GM12878 (cell line): Measurements from ENCODE around the gene GALNT18. TPM values are rescaled to one million over a fixed set of nuclear protein-coding genes. Genes with fewer than 3 reads are reported as not detected.

Experiments used
- ATAC-seq: fragments of 200-7000 bp; cut with Tn5 transposase; 3 replicates; pipeline ENCODE4 v1.9.1; 2020; ENCODE audit warnings: mild to moderate bottlenecking, moderate library complexity
- BruUV-seq: library from RNA; stranded (reverse); fragments of 400-500 nt; replicated peaks from 2 replicates; lab custom pipeline; 2021; lab: Mats Ljungman, UMichigan
- CTCF ChIA-PET: fragments of 300-600 bp; sonication (Branson Sonifier 250); formaldehyde crosslinking; extraction: SDS; loops from one replicate; lab custom pipeline; 2021; ENCODE audit warnings: inconsistent platforms; lab: Yijun Ruan, JAX
- POLR2A ChIA-PET: fragments of 350-600 bp; formaldehyde crosslinking; extraction: SDS; loops from one replicate; lab custom pipeline; 2021; ENCODE audit warnings: inconsistent platforms; lab: Charles Lee
- RAD21 ChIA-PET: fragments of 300-600 bp; sonication (Branson Sonifier 250); formaldehyde crosslinking; loops from one replicate; lab custom pipeline; 2023; ENCODE audit warnings: antibody characterized with exemption; ENCODE audit not compliant: unreplicated experiment; lab: Charles Lee
- SMC1A ChIA-PET: fragments of 300-600 bp; sonication (Branson Sonifier 250); formaldehyde crosslinking; loops from one replicate; lab custom pipeline; 2023; ENCODE audit not compliant: unreplicated experiment, uncharacterized antibody; lab: Charles Lee
- DNase-seq: peaks from one replicate; pipeline ENCODE4 v3.0.0-alpha.2; 2011; ENCODE audit warnings: low read depth, low spot score
- FAIRE-seq: peaks from 3 replicates; lab custom pipeline; 2011; peaks lifted over from hg19 to GRCh38; lab: Jason Lieb, UNC
- H2AFZ ChIP-seq: 2 replicates; pipeline ENCODE4 v1.6.0; 2011; ENCODE audit warnings: low read depth, low read length, control low read depth; ENCODE audit not compliant: control insufficient read depth
- H3K27ac ChIP-seq: 2 replicates; pipeline ENCODE4 v1.5.1; 2011; ENCODE audit warnings: control low read depth; ENCODE audit not compliant: control insufficient read depth, insufficient read depth
- H3K27me3 ChIP-seq, 2 experiments: replicated peaks in 1 of 2; 2 replicates each; pipeline versions ENCODE4 v1.6.0 to v1.6.1; 2011; ENCODE audit warnings: low read length in 1 of 2; ENCODE audit not compliant: control insufficient read depth in 2 of 2, insufficient read depth in 2 of 2
- H3K36me3 ChIP-seq, 2 experiments: 2 replicates each; pipeline ENCODE4 v1.5.1; 2011; ENCODE audit warnings: low read length in 1 of 2; ENCODE audit not compliant: control insufficient read depth in 2 of 2, insufficient read depth in 2 of 2
- H3K4me1 ChIP-seq: 2 replicates; pipeline ENCODE4 v1.6.1; 2011; ENCODE audit warnings: mild to moderate bottlenecking, low read length, moderate library complexity, mixed read lengths; ENCODE audit not compliant: control insufficient read depth, insufficient read depth
- H3K4me2 ChIP-seq: 2 replicates; pipeline ENCODE4 v1.6.0; 2011; ENCODE audit warnings: control low read depth; ENCODE audit not compliant: control insufficient read depth, insufficient read depth
- H3K4me3 ChIP-seq: fragments of 200-600 bp; sonication (generic); 2 replicates; pipeline ENCODE4 v1.5.1; 2016
- H3K79me2 ChIP-seq: 2 replicates; pipeline ENCODE4 v1.6.0; 2011; ENCODE audit warnings: low read length; ENCODE audit not compliant: control insufficient read depth, insufficient read depth
- H3K9ac ChIP-seq: 2 replicates; pipeline ENCODE4 v1.8.0; 2011; ENCODE audit warnings: low read length, control low read depth, mixed read lengths; ENCODE audit not compliant: control insufficient read depth, insufficient read depth
- H3K9me3 ChIP-seq: replicated peaks from 3 replicates; pipeline ENCODE4 v1.5.1; 2011; ENCODE audit warnings: mild to moderate bottlenecking, low read length; ENCODE audit not compliant: control insufficient read depth, insufficient read depth
- H4K20me1 ChIP-seq: 2 replicates; pipeline ENCODE4 v1.6.0; 2011; ENCODE audit not compliant: control insufficient read depth, insufficient read depth
- CTCF ChIP-seq, 3 experiments: IDR thresholded peaks in 2 of 3; conservative IDR thresholded peaks in 1 of 3; 2 replicates each; pipeline ENCODE4 v1.5.1; 2011; ENCODE audit warnings: low read depth in 3 of 3, low read length in 3 of 3, mild to moderate bottlenecking in 3 of 3, control low read depth in 2 of 3, moderate library complexity in 2 of 3, inconsistent platforms in 1 of 3, mixed read lengths in 1 of 3; ENCODE audit not compliant: control insufficient read depth in 2 of 3, insufficient read depth in 1 of 3; ENCODE audit errors: extremely low read depth in 1 of 3
- FOS ChIP-seq: IDR thresholded peaks from 3 replicates; pipeline ENCODE4 v1.6.1; 2011; ENCODE audit warnings: borderline replicate concordance; ENCODE audit not compliant: insufficient read length; ENCODE audit errors: extremely low read depth
- NFIC ChIP-seq: IDR thresholded peaks from 2 replicates; pipeline ENCODE4 v1.6.1; 2012; ENCODE audit warnings: low read depth, mild to moderate bottlenecking, inconsistent platforms, low read length, moderate library complexity
- PAX8 ChIP-seq: fragments of 450-650 bp; IDR thresholded peaks from 2 replicates; pipeline ENCODE4 v1.6.1; 2017; ENCODE audit warnings: mild to moderate bottlenecking, moderate library complexity
- RELA ChIP-seq: fragments of 450-650 bp; IDR thresholded peaks from 2 replicates; pipeline ENCODE4 v1.8.0; 2014; ENCODE audit warnings: borderline replicate concordance; ENCODE audit not compliant: partially characterized antibody
- STAT3 ChIP-seq: IDR thresholded peaks from 2 replicates; pipeline ENCODE4 v1.6.1; 2011; ENCODE audit warnings: low read depth, low read length, improper control_type of control experiment
- TBL1XR1 ChIP-seq: IDR thresholded peaks from 2 replicates; pipeline ENCODE4 v1.6.1; 2012; ENCODE audit warnings: low read depth, low read length, improper control_type of control experiment
- TCF12 ChIP-seq: IDR thresholded peaks from 2 replicates; pipeline ENCODE4 v1.6.1; 2011; ENCODE audit warnings: low read depth, mild to moderate bottlenecking, low read length
- ZNF24 ChIP-seq: fragments of 450-650 bp; IDR thresholded peaks from 2 replicates; pipeline ENCODE4 v1.6.1; 2017; ENCODE audit warnings: antibody characterized with exemption, mild to moderate bottlenecking
- WGBS: methylation state at CpG from one replicate; pipeline ENCODE4 v1.1.6; 2016; ENCODE audit warnings: low lambda C conversion rate; ENCODE audit not compliant: insufficient replicate concordance, insufficient coverage; ENCODE audit errors: missing lambda C conversion rate; 5-methylcytosine and 5-hydroxymethylcytosine counted together
- in situ Hi-C: fragments of 300-500 bp; cut with MboI; formaldehyde crosslinking; loops from 9 replicates; pipeline ENCODE4 v1.14.3; 2018; ENCODE audit warnings: mixed read lengths
- intact Hi-C: fragments of 100-400 bp; cut with micrococcal nuclease; formaldehyde crosslinking; loops from one replicate; pipeline ENCODE4 v1.14.2; 2022; ENCODE audit not compliant: unreplicated experiment
- polyA plus RNA-seq, 11 experiments: library from polyadenylated mRNA; depleted of rRNA in 4 of 11; unstranded in 6 of 11; stranded (reverse) in 5 of 11; fragments of >200 nt; fragmentation: Nextera tagmentation in 4 of 11; fragmentation: Illumina TruSeq in 1 of 11; extraction: Ambion mirVana in 4 of 11; extraction: Trizol in 1 of 11; gene quantifications; 1 replicate in 1 of 11; 2 replicates in 10 of 11; pipeline versions ENCODE4 v1.2.1 to v1.2.3, GENCODE V29; 2011 to 2016; ENCODE audit warnings: inconsistent platforms in 2 of 11, missing spikeins in 2 of 11, low read depth in 1 of 11
- total RNA-seq, 4 experiments: library from RNA; depleted of rRNA in 3 of 4; stranded (reverse); fragments of >200 nt in 3 of 4; fragmentation: Illumina TruSeq in 1 of 4; extraction: Trizol in 1 of 4; gene quantifications; 2 replicates each; pipeline versions ENCODE4 v1.2.1 to v1.2.3, GENCODE V29; 2013 to 2021
- TF ChIP-seq, protein P1 (sequence below): fragments of 450-650 bp; IDR thresholded peaks from 2 replicates; pipeline ENCODE4 v1.6.1; 2014; ENCODE audit warnings: mild to moderate bottlenecking

Gene GALNT18
- total and polyA plus RNA-seq, 10 of the 15 experiments (the other 5 are each of a cell fraction or from before 2014, with no cell fraction given) = 1.2 to 14.2 (median 6.3) TPM

DNA sequence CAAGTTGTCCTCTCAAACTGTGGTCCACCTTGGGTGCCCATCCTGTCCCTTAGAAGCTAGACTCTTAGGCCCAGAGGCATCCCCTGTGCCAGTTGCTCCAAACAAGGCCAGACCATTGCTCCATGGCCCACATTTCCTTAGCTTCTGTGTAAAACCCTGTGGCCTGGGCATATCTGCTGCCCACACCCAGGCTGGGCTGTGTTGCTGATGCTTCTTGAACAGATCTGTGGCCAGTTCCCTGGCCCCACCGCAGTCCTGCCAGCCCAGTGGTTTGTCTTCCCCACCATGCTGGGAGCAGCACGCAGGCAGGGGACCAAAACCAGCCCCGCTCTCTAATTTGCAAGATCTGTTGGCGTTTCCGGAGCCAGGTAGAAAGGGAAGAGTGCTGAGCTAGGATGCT is 341.0 kb downstream of the GALNT18 start:
- intact Hi-C loops = no loop called here
- ChIA-PET RAD21 (no interaction called here), POLR2A (no interaction called here), SMC1A (interaction anchor here (1.2 kb wide), 1 partner anchor 48 kb away, joined by 3 read pairs; no protein-coding TSS in a partner anchor), CTCF (no interaction called here)
- Histone ChIP-seq H3K9me3 (no peaks in the 10 kb centered on the region), H3K4me1 (no peaks in the 10 kb centered on the region), H3K79me2 (no peaks in the 10 kb centered on the region), H3K27ac (no peak overlapping the region), H3K9ac (no peak overlapping the region), H2AFZ (no peak overlapping the region), H3K4me3 (no peak overlapping the region), H4K20me1 (no peaks in the 10 kb centered on the region), H3K36me3 (no peaks in the 10 kb centered on the region), H3K27me3 (no peaks in the 10 kb centered on the region), H3K4me2 (no peak overlapping the region)
- in situ Hi-C loops = no loop called here
- no peak for TF ChIP-seq ZNF24
- TF ChIP-seq, protein P1, sequence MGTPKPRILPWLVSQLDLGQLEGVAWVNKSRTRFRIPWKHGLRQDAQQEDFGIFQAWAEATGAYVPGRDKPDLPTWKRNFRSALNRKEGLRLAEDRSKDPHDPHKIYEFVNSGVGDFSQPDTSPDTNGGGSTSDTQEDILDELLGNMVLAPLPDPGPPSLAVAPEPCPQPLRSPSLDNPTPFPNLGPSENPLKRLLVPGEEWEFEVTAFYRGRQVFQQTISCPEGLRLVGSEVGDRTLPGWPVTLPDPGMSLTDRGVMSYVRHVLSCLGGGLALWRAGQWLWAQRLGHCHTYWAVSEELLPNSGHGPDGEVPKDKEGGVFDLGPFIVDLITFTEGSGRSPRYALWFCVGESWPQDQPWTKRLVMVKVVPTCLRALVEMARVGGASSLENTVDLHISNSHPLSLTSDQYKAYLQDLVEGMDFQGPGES = no peak
- TF ChIP-seq RELA = no peak
- TF ChIP-seq PAX8 = no peak
- no peak for TF ChIP-seq FOS
- TF ChIP-seq CTCF (IDR thresholded peaks at IDR 0.05 in 2 of 3, conservative IDR thresholded peaks at IDR 0.05 in 1 of 3; ENCODE audit: control insufficient read depth in 2 of 3, extremely low read depth in 1 of 3, insufficient read depth in 1 of 3, low read depth in 3 of 3, low read length in 3 of 3) = no peak
- TF ChIP-seq TBL1XR1 = no peak
- no peak for TF ChIP-seq STAT3
- no peak for TF ChIP-seq TCF12
- TF ChIP-seq NFIC = no peak
- DNase-seq (no peak), ATAC-seq (no peak), FAIRE-seq (no peak)
- BruUV-seq = no TSS peak
- WGBS = 59% methylated on average over 5 of the region's 5 CpGs
